DOHH2 (cell line): ENCODE results near the gene TYRO3.

Experiments used
- CTCF ChIP-seq: fragments of 200-600 bp; sonication (generic); IDR thresholded peaks from one replicate; pipeline ENCODE4 v1.5.1; 2014; ENCODE audit warnings: antibody characterized with exemption, mild to moderate bottlenecking, low read depth, low read length; ENCODE audit not compliant: poor library complexity, severe bottlenecking
- EZH2phosphoT487 ChIP-seq: fragments of 200-600 bp; sonication (generic); IDR thresholded peaks from 2 replicates; pipeline ENCODE4 v1.6.1; 2017; ENCODE audit warnings: borderline replicate concordance, mild to moderate bottlenecking, antibody characterized with exemption, low read length, moderate library complexity, mixed read lengths

- no peak for TF ChIP-seq CTCF
- TF ChIP-seq EZH2phosphoT487, result no peak
Measured at GRCh38 chr15:41599061-41599460, 40.0 kb downstream of the TYRO3 start.
